Middle frontal gyrus (tissue), 1 donor: ENCODE data around the gene ABCC8.
A peak's percentile ranks its signal among the peaks of the same experiment; 100 is the strongest.

ENCODE experiments used
- DNase-seq: peaks from one replicate; pipeline ENCODE4 v3.0.0-alpha.2; 2015; ENCODE audit warnings: low spot score; ENCODE audit errors: extremely low spot score

Gene ABCC8

GRCh38 chr11:17353821-17354600 is 122.6 kb downstream of the ABCC8 start:
- DNase-seq = no peak

DNA sequence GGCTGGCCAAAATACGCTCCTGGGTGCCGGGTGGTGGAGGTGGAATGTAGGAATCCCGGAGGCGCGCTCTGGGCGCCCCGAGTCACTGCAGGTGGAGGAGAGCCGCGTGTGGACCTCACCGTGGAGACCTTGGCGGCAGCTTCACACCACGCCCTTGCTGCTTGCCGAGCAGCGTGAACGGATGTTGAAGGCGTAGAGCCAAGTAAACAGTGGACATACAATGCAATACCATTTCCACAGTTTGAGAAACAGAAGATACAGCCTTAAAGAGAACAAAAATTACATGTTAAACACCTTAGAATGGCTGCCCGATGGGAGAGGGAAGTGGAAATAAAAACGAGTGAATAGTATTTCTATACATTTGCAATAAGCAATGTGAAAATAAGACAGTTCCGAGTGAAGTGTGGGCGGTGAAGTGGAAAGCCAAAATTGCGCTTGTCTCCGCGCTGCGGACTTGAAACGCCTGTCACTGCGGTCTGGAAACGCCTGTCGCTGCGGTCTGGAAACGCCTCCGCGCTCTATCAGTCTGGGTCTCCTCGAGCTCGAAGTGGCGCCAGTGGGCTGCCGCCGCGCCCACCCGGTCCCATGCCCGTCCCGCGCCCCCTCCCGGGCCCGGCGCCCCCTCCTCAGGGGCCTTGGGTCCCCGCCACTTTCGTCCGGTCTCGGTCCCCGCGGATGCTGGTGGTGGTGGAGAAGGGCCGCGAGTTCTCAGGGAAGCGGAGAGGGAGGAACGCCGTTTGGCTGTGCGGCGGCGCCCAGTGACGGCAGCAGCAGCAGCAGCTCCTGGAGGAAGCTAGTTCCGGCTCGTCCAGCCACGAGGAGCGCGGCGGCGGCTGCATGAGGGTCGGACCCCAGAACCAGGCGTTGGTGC is 123.5 kb downstream of the ABCC8 start:
- peak; percentile 76 for DNase-seq

GRCh38 chr11:17351510-17352176 is 125.0 kb downstream of the ABCC8 start, which contains the start of gene NCR3LG1:
Gene NCR3LG1, plus strand, starts transcription at chr11:17351800. Its CDS starts 170 bp downstream, at chr11:17351970.
- peak; percentile 23 for DNase-seq

GRCh38 chr11:17351172-17351509 is 125.5 kb downstream of the ABCC8 start:
- no peak for DNase-seq

DNA sequence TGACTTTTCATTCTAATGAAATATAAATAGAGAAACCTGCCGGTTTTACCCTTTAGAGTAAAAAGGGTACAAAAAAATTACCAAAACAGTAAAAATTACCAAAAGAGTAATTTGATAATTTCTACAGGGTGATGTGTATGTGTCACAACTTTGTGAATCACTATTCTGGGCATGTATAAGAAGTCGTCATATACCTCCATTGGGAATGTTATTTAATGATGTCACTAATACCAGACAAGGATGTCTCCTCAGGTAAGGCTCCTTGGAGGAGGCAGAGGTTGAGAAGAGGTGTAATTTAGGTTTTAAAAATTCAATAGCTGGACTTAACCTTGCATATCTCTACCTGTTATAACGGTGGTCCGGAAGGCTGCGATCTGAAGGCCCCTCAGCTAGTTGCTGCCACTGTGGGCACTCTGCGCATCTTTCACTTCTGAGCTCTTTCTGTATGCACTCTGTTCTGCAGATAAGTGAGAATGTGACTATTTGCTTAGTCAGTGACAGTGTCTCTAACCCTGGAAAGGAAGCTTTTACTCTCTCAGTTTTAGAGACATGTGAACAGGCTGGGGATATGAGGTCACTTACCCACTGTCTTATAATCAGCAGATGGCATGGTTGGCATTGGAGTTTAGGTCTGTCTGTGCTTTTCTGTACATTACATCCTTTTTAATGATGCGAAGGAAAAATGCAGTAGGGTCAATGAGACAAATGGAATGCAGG is 126.0 kb downstream of the ABCC8 start:
- no peak for DNase-seq

GRCh38 chr11:17347676-17348075 is 129.0 kb downstream of the ABCC8 start:
- no peak for DNase-seq

- no peak for DNase-seq
These were observed 132.7 kb downstream of the ABCC8 start for GRCh38 chr11:17343907-17344306.

- no peak for DNase-seq
These were observed 133.4 kb downstream of the ABCC8 start for GRCh38 chr11:17343257-17343656.
